A549 (cell line): Measurements from ENCODE around the gene CENATAC.

Experiments
- CEBPB ChIP-seq, 2 experiments: fragments of >200 bp in 1 of 2; sonication (Bioruptor Twin) in 1 of 2; formaldehyde crosslinking in 1 of 2; IDR thresholded peaks; 2 replicates each; pipeline ENCODE4 v1.6.1; 2012 to 2016
- CTCF ChIP-seq: fragments of >200 bp; sonication (Bioruptor Twin); formaldehyde crosslinking; IDR thresholded peaks from 3 replicates; pipeline ENCODE4 v1.5.1; 2016
- POLR2A ChIP-seq: IDR thresholded peaks from 2 replicates; pipeline ENCODE4 v1.6.1; 2012; ENCODE audit warnings: mild to moderate bottlenecking, low read length
- REST ChIP-seq: fragments of 200-600 bp; sonication (generic); IDR thresholded peaks from 2 replicates; pipeline ENCODE4 v1.6.1; 2016; ENCODE audit warnings: antibody characterized with exemption, mild to moderate bottlenecking, moderate library complexity
- RFX5 ChIP-seq: fragments of 450-650 bp; IDR thresholded peaks from 2 replicates; pipeline ENCODE4 v1.7.1; 2014; ENCODE audit warnings: antibody characterized with exemption, mild to moderate bottlenecking, moderate library complexity
- SREBF2 ChIP-seq: fragments of 450-650 bp; IDR thresholded peaks from 2 replicates; pipeline ENCODE4 v1.6.1; 2014; ENCODE audit warnings: mild to moderate bottlenecking, moderate library complexity
- ZC3H11A ChIP-seq: fragments of 450-650 bp; IDR thresholded peaks from 2 replicates; pipeline ENCODE4 v1.6.1; 2014; ENCODE audit warnings: antibody characterized with exemption, mild to moderate bottlenecking

DNA sequence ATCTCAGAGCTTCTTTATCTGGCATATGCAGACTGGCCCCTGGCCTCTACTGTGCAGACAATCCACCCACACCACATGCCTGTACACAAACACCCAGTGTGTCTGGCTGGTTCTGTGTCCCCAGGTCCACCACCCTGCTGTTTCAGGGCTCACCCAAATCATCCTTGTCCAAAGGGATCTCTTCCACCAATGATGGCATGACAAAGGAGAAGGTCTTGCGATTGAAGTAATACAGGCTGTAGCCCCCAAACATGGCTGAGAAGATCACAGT lies 31.1 kb downstream of the CENATAC start:
- TF ChIP-seq CTCF (no peak), CEBPB (IDR thresholded peaks at IDR 0.05) (no peak), ZC3H11A (no peak), POLR2A (no peak), SREBF2 (no peak), RFX5 (no peak), REST (no peak)
